HG03196 (cell line): ENCODE data around the gene RNF128.
A peak's percentile ranks its signal among the peaks of the same experiment; 100 is the strongest.
"Not testable (repeated sequence)": the region's sequence is repeated elsewhere in the genome, so short reads cannot be mapped to it uniquely, and the experiment has no call there.

Source experiments
- ATAC-seq: cut with Tn5 transposase; IDR thresholded peaks from one replicate; pipeline ENCODE4 v1.9.1; 2021; ENCODE audit not compliant: unreplicated experiment

Gene RNF128

GRCh38 chrX:106742805-106743204 is 16.3 kb downstream of the RNF128 start:
- ATAC-seq: no peak

GRCh38 chrX:106748377-106748776 is 21.9 kb downstream of the RNF128 start:
- no peak for ATAC-seq

GRCh38 chrX:106751407-106751806 is 24.9 kb downstream of the RNF128 start:
- no peak for ATAC-seq

GRCh38 chrX:106752101-106752678 is 25.7 kb downstream of the RNF128 start:
- no peak for ATAC-seq

- ATAC-seq: not testable (repeated sequence)
These were observed 42.8 kb downstream of the RNF128 start for GRCh38 chrX:106769288-106769687.

GRCh38 chrX:106774981-106775380 is 48.5 kb downstream of the RNF128 start:
- ATAC-seq: no peak

GRCh38 chrX:106780264-106780663 is 53.8 kb downstream of the RNF128 start:
- no peak for ATAC-seq

- ATAC-seq: no peak
These were observed 54.3 kb downstream of the RNF128 start for GRCh38 chrX:106780664-106781377.

- no peak for ATAC-seq
These were observed 57.2 kb downstream of the RNF128 start for GRCh38 chrX:106783716-106784115.

GRCh38 chrX:106791495-106791894 is 65.0 kb downstream of the RNF128 start:
- no peak for ATAC-seq

- ATAC-seq: peak; percentile 26
These were observed 75.5 kb downstream of the RNF128 start for GRCh38 chrX:106802063-106802387.

- ATAC-seq: peak; percentile 97
These were observed 76.1 kb downstream of the RNF128 start, which contains the start of gene TBC1D8B for GRCh38 chrX:106802388-106803275. TBC1D8B (plus strand) TSS chrX:106802673; CDS start chrX:106802854, 181 bp downstream.

GRCh38 chrX:106811131-106811910 is 84.8 kb downstream of the RNF128 start:
- no peak for ATAC-seq

GRCh38 chrX:106812930-106813329 is 86.4 kb downstream of the RNF128 start:
- not testable (repeated sequence) for ATAC-seq

- ATAC-seq: not testable (repeated sequence)
These were observed 87.6 kb downstream of the RNF128 start for GRCh38 chrX:106814093-106814492.
